HG02588 (cell line): ENCODE results near the gene LRSAM1.

Experiments
- ATAC-seq: cut with Tn5 transposase; IDR thresholded peaks from one replicate; pipeline ENCODE4 v1.9.1; 2021; ENCODE audit warnings: mild to moderate bottlenecking, moderate library complexity; ENCODE audit not compliant: unreplicated experiment

LRSAM1 gene

DNA sequence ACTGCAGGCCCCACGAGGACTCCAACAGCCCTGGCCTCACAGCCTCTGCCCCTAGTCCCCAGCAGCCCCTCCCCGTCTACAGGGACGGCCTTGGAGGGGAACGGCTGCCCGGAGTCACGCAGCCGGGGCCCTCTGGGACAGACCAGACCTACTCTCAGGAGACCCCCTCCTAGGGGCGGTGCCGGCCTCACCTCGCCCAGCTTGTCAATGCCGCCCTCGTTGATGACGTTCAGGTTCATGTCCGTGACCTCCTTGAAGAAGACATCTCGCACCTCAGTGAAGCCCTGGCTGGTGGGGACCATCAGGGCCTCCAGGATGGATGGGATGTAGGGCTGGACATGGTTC is 58.6 kb downstream of the LRSAM1 start:
- ATAC-seq, result no peak

DNA sequence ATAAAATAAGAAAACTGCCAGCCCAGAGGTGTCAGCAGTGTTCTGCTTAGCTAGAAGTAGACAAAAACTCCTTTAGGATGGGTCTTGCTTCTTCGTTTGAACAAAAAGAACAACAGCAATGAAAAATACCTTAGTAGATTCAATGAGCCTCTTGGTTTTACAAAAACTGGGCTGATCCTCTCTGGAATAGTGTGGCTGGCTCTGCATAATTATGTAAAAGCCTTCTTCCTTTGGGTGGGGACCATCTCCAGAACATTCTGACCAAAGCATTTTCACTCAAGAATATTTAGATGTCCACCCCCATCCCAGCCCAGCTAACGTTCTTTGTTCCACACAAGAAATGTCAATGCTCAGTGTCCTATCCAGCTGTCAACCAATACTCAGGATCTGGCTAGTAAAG is 63.2 kb downstream of the LRSAM1 start:
- ATAC-seq, result no peak

DNA sequence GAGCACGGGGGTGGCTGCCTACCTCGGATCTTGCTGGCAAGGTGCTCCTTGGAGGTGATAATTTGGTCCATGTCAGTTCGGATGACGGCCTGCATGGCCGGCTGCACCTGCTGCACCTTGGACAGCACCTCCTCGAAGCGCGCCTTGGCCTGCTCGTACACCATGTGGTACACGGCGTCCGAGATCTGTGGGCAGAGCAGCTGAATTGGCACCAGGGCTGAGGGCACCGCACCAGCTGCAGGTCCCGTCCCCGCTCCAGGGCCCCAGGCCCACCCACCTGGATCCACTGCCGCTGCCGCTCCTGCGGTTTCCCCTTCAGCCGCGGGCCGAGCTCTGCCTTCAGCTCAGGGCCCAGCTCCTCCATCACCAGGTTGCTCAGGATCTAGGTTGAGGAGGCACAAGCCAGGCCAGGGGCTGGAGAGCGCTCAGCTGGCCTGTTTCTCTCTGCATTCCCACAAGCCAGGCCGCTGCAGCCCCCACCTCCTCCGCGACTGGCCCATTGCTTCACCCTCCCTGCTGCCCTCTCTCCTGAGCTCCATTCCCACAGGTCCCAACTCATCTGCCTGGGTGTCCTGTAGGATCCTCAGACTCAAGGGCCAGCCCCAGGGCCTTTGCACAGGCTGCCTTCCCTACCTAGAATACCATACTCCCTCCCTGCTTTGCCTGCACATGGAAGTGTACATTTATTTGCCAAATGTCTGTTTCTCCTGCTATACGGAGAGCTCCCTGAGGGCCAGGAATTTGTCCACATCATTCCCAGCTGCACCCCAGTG is 65.7 kb downstream of the LRSAM1 start:
- no peak for ATAC-seq

GRCh38 chr9:127517620-127518019 is 66.3 kb downstream of the LRSAM1 start:
- ATAC-seq, result no peak

DNA sequence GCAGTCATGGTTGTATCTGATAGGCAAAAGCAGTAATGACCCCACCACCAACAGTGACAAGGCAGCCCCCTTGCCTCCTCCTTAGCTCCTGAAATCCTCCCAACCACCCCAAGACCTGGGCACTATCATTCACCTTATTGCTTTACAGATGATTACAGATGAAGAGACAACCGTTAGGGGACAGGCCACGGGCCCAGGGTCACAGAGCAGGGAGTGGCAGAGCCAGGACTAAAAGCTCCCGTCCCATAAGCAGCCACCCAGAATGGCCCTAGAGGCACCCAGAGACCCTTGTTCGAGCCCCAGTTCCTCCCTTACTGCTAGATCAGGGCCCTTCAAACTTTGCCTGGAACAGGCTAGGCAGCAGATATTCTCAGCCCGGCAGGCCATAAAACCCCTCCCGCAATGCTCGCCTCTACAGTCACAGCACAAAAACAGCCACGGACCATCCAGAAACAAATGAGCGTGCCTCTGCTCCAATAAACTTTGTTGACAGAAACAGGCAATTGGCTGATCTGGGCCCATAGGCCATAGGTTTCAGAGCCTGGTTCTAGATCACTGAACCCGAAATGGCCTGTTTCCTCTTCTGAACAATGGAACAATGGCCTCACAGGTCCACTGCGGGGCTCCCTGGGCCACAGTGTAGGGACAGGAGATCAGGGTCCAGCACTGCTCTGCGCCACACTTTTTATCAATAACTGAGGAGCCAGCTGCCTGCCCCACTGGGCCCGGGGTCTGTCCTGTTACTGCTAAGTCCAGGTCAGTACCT is 67.0 kb downstream of the LRSAM1 start:
- no peak for ATAC-seq

DNA sequence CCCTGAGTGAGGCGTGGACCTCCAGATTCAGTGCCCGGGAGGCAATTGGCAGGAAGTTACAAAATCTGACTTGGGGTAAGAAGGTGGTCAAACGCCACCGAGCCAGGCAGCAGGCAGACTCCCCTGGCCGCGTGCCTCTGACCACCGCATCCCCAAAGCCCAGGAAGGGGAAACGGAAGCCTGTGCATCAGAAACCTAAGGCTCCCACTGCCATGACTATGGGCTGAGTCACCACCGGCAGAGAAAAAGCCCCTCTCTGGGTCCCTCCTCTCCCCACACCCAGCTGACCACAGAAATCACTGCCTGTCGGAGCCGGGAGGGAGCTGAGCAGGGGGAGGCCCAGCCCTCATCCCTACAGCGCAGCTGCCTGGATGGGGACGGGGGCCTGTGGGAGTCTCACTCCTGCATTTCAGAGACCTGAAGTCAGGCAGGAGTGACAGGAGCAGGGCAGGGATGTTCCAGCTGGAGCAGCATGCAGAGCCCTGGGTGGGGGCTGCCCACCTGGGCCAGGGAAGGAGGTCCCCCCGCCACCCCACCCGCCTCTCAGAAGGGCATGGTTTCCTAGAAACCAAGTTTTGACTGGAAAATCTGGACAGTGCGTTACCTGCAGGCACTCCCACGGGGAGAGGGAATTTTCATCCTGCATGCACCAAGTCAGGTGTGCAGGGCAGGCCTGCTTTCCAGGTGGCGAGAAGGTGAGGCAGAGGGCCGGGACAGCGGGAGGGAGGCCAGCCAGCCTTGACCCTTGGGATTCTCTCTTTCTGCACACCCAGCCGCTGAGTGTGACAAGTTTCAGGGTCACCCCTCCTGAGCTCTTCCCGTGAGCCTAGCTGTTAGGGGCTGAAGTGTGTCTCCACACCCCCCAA is 68.2 kb downstream of the LRSAM1 start:
- no peak for ATAC-seq

DNA sequence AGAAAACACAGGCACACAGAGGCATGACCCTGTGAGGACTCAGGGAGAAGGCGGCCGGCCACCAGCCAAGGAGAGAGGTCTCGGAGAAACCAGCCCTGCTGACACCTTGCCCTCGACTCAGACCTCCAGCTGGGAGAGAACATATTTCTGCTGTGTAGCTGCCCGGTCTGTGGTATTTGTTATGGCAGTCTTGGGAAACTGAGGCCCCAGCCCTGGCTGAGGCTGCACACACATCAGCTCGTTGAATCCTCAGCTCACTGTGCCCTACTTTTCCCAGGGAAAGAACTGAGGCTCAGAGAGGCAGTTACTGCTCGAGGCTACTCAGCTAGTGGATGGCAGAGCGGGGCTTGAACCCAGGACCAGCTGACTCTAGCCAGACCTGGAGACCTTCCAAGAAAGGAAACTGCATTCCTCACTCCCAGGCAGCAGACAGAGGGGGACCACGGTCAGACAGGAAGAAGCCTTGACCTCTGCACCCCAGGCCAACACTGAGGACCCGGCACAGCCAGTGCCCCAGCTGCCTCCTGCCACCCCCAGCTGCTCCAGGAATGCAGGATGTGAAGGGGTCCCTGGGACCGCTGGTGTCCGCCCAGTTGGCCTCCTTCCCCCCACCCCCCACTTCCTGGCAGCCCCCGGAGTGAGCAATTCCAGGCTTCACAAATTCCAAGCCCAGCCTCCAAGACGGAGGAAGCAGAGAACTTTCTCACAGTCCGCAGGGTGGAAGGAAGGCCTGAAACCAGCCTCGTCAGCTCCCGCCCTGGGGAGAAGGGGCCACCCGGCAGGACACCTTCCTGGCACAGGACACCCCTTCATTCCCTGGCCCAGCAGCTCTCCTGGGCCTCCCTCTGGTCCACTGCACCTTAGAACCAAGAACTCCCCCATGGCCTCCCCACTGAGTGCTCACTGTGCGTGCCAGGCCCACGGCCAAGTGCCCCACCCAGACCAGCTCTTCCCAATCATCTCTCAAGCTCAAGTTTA is 69.9 kb downstream of the LRSAM1 start:
- no peak for ATAC-seq

GRCh38 chr9:127521919-127522304 is 70.6 kb downstream of the LRSAM1 start:
- ATAC-seq, result no peak

DNA sequence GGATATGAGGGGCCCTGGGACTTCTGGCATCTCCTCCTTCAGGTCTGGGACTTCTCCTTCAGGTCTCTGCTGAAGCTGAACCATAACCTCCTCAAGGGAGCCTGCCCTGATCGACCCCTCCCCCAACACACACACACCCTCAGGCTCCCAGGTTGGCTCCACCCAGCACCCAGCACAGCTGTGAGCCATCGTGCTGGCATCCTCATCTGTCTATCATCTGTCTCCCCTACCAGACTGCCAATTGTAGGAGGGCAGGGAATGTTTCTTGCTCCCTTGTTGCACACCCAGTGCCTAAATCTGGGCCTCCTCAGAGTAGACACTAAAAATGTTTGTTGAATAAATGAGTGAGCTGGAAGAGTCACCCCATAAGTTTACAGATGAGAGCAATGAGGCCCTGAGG is 71.4 kb downstream of the LRSAM1 start:
- no peak for ATAC-seq

- ATAC-seq, result no peak
These were observed 72.1 kb downstream of the LRSAM1 start for GRCh38 chr9:127523312-127523851.

- no peak for ATAC-seq
These were observed 73.1 kb downstream of the LRSAM1 start for GRCh38 chr9:127524373-127524772.

DNA sequence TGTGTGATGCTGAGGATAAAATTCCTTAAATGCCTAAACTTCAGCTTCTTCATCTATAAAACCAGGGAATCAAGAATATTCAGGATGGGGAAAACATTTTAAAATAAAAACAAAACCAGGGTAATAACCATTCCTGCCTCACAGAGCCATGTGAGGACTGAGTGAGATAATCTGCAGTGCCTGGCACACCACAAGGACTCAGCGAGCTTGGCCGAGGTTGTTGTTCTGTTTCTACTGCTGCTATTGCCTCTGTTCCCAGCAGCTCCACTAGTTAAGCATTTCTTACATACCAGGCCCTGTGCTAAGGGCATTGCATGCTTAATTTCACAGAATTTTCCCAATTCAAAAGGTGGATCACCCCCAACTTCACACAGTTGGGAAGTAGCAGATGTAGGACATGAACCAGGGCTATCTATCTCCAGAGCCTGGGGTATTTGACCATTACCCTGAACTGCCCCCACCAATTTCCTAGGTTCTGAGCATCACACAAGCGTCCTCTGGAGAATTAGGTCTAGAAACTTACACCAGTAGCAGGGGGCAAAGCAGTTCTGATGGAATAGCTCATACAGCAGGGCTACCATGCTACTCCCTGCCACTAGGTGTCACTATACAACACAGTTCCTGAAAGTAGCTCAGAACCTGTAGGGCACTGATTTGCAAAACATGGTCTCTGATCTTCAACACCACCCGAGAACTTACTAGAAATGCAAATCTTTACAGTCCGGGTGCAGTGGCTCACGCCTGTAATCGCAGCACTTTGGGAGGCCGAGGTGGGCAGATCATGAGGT is 74.3 kb downstream of the LRSAM1 start:
- ATAC-seq, result no peak

GRCh38 chr9:127526655-127527559 is 75.6 kb downstream of the LRSAM1 start:
- ATAC-seq, result no peak

GRCh38 chr9:127527560-127528268 is 76.4 kb downstream of the LRSAM1 start:
- ATAC-seq, result no peak

- no peak for ATAC-seq
These were observed 77.3 kb downstream of the LRSAM1 start for GRCh38 chr9:127528422-127529251.

DNA sequence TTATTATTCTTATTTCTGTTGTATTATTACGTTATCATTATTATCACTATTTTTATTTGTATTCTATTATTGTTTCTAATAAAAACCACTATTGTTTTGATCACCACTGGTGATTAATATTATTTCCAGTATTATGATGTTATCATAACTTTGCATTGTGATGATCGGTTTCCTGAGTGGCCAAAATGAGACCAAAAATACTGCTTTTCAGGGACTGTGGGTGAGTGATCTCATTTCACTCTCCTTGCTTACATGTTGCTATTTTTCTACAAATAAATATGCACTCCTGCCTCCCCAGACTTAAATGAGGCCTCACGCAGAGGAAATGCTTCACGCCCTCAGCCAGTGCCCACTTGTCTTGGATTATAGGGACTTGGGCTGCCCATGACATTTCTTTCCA is 78.4 kb downstream of the LRSAM1 start:
- no peak for ATAC-seq
